HG03135 (cell line): Measurements from ENCODE around the gene SRRD.
"Not testable (repeated sequence)": the region's sequence is repeated elsewhere in the genome, so short reads cannot be mapped to it uniquely, and the experiment has no call there.

Experiments
- ATAC-seq: cut with Tn5 transposase; IDR thresholded peaks from one replicate; pipeline ENCODE4 v1.9.1; 2021; ENCODE audit warnings: mild to moderate bottlenecking, moderate library complexity; ENCODE audit not compliant: unreplicated experiment

The SRRD gene, protein sequence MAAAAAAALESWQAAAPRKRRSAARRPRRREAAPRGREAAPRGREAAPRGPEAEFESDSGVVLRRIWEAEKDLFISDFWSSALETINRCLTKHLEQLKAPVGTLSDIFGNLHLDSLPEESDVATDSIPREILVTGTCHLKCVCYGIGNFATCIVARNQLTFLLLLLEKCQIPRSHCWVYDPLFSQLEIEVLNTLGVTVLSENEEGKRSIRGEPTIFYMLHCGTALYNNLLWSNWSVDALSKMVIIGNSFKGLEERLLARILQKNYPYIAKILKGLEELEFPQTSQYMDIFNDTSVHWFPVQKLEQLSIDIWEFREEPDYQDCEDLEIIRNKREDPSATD

DNA sequence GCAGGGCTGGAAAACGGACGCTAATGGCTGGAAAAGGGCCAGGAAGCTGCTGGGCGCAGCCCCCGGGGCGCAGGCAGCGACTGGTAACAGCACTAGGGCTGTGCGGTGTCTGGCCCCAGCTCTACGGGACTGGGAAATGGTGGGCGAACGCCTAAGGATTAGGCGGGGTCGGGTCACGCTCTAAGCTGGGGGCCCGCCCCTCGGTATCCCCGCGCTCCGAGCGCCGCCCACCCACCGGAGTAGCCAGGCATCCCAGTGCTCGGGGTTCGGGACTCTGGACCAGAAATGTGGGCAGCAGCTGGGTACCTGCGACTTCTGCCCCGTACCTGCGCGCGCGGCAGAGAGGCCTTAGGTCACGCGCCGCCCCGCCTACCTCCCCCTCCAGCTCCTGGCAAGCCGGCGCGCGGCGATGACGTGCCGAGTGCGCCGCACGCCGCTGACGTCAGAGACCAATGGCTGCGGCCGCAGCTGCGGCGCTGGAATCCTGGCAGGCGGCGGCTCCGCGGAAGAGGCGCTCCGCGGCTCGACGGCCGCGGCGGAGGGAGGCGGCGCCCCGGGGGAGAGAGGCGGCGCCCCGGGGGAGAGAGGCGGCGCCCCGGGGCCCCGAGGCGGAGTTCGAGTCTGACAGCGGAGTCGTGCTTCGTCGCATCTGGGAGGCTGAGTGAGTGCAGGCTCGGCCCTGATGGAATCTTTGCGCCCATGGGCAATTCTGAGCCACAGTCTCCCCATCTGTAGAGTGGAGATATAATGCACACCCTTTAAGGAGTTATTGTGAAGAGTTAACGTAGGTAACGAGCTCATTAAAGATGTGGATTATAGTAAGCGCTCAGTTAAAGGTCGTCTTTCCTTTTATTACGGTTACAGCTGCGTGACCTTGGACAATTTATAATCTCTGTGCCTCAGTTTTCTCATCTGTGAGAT is at the start of gene SRRD, which contains the start of gene HPS4:
Gene SRRD (plus strand): TSS at position 439 of the 921 bp plus-strand sequence. CDS start 14 bp downstream, at position 453.
Gene HPS4 (minus strand): TSS at position 345 of the 921 bp plus-strand sequence. CDS start 2,021 bp downstream, outside the sequence.
- peak; percentile 58 for ATAC-seq

DNA sequence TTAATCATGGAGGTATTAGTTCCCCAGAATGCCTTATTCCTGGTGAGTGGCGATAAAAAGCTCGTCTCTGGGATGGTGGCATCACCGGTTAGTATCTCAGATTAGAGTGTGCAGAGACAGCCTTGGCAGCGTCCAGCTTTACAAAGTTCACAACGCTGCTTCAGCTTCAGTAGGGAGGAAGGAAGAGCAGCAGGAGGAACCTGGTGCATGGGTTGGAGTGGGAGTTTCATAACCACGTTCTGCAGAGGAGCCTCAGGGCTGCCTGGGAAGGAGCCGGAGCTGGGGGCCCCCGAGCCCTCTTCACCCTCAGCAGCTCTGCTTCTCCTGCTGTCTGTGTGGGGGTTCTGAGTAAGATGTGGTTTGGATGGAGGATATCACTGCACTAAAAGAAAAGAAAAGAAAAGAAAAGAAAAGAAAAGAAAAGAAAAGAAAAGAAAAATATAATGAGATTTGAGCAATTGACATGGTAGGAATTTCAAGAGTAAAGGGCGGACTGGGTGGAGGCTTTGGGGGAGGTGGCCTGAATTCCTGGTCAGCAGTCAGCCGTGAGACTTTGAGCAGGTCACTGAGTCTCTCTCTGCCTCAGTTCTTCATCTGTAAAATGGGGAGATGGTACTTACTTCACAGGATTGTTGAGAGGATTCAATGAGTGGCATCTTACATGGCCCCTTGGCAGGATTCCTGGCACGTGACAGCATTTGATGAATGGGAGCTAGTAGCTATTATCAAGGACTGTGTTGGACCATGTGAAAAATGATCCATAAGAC is 48.2 kb upstream of the SRRD start:
- no peak for ATAC-seq

DNA sequence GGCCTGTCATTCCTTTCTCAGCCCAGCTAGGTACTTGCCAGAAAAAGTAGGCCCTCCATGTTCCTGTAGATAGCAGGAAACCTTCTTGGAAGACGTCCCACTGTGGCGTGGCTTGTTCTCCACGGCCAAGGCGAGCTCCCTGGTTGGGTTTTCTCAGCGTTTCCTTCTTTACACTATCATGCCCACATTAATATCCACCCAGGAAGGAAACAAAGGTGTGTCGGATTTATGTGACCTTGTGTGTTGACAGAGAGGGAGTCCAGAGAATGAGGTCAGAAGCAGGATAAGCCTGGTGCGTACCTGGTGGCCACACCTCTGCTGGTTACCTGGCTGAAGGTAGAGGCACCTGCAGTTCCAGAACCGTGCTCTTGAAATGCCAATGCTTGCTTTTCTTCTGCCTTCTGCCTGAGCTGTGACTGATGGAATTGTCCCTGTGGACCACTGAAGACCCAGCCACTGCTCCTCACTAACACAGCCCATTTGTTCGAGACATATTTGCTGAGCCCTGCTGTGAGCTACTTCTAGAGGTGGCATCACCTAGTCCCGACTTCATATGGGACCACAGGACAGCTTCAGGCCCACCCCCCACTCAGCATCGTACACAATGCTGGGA is 46.7 kb upstream of the SRRD start:
- no peak for ATAC-seq

DNA sequence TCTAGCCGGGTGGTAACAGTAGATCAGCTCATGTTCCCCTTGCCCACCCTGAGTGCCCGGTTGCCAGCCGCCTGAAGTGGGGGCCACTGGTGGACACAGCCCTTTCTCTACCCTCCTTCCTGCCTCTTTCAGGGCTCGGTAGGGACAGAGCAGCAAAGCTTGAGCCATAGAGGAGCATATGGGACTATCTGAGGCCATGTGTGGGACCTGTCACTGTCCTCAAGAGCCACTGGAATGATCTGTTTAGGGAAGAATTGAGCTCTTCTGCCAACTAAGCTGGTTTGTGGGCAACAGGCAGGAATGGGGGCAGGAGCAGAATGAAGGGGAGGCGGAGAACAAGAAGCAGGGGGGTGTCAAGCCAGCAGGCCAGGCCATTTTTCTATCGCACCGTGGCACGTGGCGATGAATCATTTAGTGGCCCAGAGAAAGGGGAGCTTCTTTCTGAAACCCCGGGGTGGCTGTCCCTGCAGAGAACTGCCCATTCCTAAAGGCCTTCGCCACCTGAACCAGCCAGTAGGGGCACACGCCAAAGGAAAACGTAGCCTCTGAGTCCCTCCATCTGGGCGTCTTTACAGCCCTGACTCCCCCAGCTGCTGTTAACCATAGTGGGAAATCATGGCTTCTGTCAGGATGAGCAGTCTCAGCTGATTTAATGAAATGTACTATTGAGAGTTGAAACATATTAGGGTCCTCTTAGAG is 45.8 kb upstream of the SRRD start:
- ATAC-seq = no peak

DNA sequence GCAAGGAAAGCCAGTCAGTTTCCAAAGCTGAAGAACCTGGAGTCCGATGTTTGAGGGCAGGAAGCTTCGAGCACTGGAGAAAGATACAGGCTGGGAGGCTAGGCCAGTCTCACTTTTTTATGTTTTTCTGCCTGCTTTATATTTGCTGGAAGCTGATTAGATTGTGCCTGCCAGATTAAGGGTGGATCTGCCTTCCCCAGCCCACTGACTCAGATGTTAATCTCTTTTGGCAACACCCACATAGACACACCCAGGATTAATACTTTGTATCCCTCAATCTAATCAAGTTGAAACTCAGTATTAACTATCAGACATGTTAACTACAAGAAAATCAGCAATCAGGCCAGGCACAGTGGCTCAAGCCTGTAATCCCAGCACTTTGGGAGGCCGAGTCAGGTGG is 44.9 kb upstream of the SRRD start:
- not testable (repeated sequence) for ATAC-seq

DNA sequence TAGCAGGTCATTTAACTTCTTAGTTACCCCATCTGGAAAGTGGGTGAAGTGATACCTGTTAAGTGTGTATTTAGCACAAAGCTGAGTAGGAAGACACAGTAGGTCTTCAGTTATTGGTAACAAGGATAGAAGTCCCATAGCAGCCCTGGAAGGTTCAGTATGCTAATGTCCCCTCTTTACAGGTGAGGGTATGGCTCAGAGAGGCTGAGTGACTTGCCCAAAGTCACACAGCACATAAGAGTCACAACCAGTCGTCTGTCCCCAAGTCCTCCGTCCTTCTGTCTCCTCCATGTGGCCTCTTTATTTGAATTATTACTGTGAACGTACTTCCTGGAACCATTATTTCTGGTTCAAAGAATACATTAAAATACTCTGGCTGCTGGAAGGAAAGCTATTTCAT is 44.1 kb upstream of the SRRD start:
- no peak for ATAC-seq

DNA sequence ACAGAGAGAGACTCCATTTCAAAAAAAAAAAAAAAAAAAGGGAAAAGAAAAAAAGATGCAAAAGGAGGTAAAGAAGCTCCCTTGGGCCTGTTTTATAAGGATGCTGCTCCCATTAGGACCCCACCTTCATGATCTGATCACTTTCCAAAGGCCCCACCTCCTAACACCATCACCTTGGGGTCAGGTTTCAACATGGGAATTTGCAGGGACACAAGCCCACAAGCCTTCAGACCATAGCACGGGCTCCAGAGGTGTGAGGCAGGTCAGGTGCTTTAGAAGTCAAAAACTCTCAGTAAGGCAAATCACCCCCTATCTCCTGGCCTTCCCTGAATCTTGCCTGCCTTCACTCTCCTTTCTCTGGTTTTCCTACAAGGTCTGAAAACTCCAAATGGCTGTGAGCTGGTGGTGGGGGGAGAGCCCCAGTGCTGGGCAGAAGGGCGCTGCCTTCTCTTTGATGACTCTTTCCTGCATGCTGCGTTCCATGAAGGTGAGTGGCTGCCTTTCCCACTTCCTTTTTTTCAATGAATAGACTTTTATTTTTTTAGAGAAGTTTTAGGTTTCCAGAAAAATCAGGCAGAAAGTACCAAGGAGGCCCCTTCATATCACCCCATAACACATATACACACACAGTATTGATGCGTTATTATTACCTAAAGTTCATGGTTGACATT is 41.5 kb upstream of the SRRD start:
- no peak for ATAC-seq

DNA sequence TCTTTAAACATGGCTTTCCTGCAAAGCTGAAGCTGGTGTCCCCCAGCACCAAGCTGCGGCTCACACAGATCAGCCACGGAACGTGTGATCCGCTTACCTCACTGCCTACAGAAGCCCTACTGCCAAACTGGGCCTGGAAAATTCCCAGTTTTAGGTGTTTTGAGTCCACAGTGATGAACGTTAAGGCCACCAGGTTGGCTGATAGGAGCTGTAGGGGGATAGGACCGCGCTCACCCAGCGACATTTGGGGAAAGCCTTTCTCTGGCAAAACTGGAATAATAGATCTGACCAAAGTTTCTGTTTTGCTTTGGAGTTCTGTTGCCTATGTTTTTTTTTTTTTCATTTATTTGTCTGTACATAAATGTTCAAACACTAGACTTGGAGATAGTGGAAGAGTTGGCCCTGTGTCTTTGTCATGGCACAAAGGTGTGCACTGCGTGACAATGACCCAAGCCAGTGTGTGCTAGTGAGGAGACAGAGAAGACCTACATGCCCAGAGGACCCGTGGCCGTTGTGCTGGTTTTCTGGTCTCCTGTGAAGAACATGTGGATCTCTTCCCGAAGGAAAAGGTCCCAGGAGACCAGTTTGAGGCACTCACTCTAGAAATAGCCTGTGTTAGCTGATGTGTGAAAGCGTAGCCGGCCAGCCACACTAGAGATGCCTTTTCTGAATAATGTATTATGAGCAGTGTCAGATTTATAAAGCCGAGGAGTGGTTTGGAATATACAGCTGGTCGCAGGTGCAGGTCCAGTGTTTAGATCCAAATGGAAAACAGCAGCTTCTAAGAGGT is 39.6 kb upstream of the SRRD start:
- no peak for ATAC-seq

DNA sequence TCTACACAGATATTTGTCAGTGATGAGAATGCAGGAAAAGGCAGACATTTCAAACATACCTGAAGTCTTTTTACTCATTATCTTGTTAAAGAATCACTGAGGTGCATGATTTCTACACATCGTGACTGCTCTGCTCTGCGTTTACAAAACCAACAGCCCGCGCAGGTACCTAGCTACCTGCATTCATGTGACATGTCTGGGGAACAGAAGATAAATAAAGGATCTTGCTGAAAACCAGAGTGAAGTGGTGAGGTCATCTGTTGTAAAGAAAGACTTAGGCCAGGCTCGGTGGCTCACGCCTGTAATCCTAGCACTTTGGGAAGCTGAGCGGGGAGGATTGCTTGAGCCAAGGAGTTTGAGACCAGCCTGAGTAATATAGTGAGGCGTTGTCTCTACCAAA is 38.9 kb upstream of the SRRD start:
- no peak for ATAC-seq

DNA sequence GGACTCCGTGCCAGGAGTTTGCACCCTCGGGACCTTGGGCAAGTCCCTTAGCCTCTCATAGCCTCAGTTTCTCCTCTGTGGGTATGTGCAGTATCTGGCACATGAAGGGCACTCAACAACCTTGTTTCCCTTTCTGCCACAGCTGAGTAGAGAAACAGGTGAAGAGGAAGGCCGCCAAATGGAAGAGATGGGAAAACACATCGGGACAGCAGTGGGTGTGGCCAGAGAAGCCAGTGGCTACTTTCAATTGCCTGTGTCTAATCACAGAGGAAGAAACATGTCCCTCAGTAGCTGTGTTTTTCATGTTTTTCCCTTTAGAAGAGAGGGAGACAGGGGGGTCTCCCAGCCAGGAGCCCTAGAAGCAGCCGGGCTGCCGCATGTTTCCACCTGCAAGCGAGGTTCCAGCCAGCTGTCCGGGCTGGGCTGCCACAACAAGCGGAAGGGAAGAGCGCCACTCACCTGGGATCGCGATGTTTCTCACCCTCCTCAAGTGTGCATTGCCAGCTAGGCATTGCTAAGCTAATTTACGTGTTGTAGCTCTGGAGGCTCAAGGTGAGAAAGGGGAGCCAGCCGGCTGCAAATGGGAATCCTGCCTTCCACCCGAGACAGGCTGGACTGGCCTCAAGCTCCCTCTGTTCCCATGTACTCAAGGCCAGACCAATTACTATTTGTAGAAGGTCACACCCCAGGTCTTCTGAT is 38.0 kb upstream of the SRRD start:
- no peak for ATAC-seq

DNA sequence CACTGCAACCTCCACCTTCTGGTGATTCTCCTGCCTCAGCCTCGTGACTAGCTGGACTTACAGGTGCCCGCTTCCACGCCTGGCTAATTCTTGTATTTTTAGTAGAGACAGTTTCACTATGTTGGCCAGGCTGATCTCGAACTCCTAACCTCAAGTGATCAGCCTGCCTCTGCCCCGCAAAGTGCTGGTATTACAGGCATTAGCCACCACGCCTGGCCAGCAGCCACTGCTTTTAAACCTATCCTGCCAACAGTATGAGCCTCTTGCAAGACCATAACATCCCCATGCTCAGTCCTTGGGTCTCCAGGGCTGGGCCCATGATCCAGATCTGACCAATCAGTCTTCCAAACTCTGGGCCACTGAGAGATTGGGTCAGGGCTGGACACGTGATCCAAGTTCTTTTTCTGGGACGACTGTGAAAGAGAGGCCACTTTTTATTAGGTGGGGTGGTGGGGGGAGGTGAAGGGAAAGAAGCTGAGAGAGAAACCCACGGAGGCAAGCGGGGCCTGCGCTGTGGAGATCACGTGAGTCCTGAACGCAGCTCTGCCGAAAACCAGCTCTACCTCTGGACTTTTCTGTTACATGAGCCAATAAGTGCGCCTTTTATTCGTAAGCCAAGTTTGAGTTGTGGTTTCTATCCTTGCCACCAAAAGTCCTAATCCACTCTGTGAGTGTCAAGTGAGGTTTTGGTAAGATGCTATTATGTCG is 36.7 kb upstream of the SRRD start:
- no peak for ATAC-seq

DNA sequence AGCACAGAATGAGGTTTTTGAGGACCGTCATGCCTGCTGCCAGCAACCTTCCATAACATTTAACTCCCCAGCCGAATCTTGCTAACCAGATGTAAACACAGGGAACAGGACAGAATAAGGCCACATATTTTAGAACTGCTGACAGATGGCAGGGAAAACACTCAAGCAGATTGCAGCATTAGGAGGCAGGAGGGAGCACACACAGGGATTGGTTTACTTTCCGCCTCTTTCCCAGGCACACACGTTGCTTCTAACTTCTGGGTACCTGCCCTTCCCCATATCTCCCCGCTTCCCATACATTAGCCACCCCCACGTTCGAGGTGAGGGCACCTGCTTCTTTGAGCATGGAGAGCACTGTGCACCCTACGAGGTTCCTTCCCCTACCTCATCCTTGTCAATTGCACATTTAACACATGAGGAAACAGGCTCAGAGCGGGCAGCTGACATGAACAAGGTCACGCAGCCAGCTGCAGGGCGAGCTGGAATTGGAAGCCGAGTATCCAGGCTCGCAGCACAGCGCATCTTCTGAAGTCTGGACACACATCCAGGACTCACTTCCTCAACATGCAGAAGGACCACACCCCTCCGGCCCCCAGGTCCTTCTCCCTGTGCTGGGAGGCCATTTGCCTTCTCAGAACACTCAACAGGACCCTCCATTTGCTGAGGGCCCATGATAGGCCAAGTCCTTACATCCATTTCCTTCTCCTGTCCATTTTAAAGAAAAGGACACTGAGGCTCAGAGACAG is 35.9 kb upstream of the SRRD start:
- ATAC-seq = no peak

DNA sequence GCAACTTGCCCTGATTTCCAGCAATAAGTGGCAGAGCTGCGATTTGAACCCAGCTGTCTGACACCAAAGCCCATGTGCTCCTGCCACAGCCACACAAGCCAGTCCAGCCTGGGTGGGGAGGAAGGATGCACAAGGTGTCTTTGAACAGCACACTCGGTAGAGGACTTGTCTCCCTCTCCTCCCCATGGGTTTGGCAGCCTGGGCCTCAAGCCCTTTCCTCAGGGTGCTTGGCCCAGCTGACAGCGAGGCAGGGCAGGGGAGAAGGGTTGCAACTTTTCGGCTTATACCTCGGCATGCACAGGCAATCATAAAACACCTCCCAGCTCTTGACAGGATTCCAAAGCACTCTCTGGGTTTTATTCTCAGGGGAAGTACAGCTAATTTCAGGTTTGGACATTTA is 35.3 kb upstream of the SRRD start:
- ATAC-seq = no peak

DNA sequence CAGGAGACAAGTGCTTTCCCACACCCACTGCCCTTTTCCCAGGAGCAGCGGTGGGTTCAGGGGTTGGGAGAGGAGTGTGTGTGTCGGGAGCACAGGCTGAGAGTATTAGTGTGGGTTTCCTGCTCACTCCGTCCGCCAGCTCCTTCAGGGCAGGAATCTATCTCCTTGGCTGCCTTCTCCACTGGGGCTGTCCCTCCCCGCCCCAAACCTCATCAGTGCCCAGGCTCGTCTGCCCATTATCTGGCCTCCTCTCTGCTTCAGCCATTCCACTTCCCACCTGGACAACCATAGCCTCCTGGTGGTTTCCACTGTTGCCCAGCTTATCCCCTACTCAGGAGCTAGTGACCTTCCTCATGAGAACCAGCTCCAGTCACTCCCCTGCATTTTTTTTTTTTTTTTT is 34.7 kb upstream of the SRRD start:
- ATAC-seq = no peak

DNA sequence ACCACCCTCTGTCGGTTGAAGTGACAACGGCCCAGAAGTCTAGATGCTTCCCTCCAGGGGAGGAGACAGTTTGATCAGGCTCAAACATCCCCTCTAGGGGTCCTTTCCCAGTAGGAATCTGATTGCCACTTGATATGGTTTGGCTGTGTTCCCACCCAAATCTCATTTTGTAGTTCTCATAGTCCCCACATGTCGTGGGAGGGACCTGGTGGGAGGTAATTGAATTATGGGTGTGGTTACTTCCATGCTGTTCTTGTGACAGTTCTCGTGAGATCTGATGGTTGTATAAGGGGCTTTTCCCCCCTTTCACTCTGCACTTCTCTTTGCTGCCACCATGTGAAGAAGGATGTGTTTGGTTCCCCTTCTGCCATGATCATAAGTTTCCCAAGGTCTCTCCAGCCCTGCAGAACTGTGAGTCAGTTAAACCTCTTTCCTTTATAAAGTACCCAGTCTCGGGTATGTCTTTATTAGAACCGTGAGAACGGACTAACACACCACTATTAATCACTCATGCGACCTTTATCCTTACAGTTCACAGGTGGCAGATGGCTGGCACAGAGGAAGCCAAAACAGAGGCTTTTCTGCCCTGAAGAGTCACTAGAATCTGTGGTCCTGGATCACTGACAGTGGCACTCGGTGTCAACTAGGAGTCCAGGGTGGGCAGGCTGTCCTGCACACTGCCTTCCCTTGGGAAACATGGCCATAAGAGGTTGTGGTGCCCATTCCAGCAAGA is 33.1 kb upstream of the SRRD start:
- ATAC-seq = no peak
